NB4 (cell line): ENCODE results near the gene BRPF1.

ENCODE experiments used
- DNase-seq: peaks from one replicate; pipeline ENCODE4 v3.0.0; 2010; ENCODE audit warnings: low read depth
- H3K4me3 ChIP-seq: one replicate; pipeline ENCODE4 v1.5.1; 2011; ENCODE audit warnings: mild to moderate bottlenecking, low read depth, low read length, moderate library complexity
- CTCF ChIP-seq: IDR thresholded peaks from one replicate; pipeline ENCODE4 v1.5.1; 2012; ENCODE audit warnings: low read depth, low read length
- MAX ChIP-seq: IDR thresholded peaks from 2 replicates; pipeline ENCODE4 v1.6.1; 2011; ENCODE audit warnings: low read depth, low read length
- MYC ChIP-seq: IDR thresholded peaks from 2 replicates; pipeline ENCODE4 v1.6.1; 2011; ENCODE audit warnings: low read depth, low read length
- POLR2A ChIP-seq: IDR thresholded peaks from 2 replicates; pipeline ENCODE4 v1.6.1; 2011; ENCODE audit warnings: mild to moderate bottlenecking; ENCODE audit not compliant: insufficient read length; ENCODE audit errors: extremely low read depth

Gene BRPF1

GRCh38 chr3:9691636-9692035, 39.9 kb upstream of the BRPF1 start:
- H3K4me3 ChIP-seq = no peak overlapping the region
- TF ChIP-seq CTCF = no peak
- DNase-seq = no peak

GRCh38 chr3:9692416-9692815, 39.1 kb upstream of the BRPF1 start:
- no peak overlapping the region for H3K4me3 ChIP-seq
- DNase-seq = no peak
- no peak for TF ChIP-seq CTCF
- TF ChIP-seq POLR2A = no peak
- TF ChIP-seq MYC = no peak
- TF ChIP-seq MAX = no peak

GRCh38 chr3:9695345-9695744, 36.2 kb upstream of the BRPF1 start:
- TF ChIP-seq MYC (no peak), MAX (no peak), POLR2A (no peak), CTCF (no peak)
- no peak for DNase-seq
- H3K4me3 ChIP-seq = no peak overlapping the region

GRCh38 chr3:9695746-9696145, 35.8 kb upstream of the BRPF1 start:
- TF ChIP-seq MYC = no peak
- TF ChIP-seq MAX = no peak
- no peak for TF ChIP-seq CTCF
- TF ChIP-seq POLR2A = no peak
- no peak for DNase-seq
- no peak overlapping the region for H3K4me3 ChIP-seq

GRCh38 chr3:9696480-9697220, 34.9 kb upstream of the BRPF1 start:
- no peak overlapping the region for H3K4me3 ChIP-seq
- TF ChIP-seq POLR2A = no peak
- TF ChIP-seq MYC = no peak
- no peak for TF ChIP-seq MAX
- no peak for TF ChIP-seq CTCF
- DNase-seq = no peak

- H3K4me3 ChIP-seq = no peak overlapping the region
- DNase-seq = no peak
- TF ChIP-seq MAX = no peak
- no peak for TF ChIP-seq MYC
Measured at GRCh38 chr3:9697892-9698291, 33.6 kb upstream of the BRPF1 start.
